Measurements from ENCODE around the gene TRRAP. TPM values are rescaled to one million over a fixed set of nuclear protein-coding genes. Genes with fewer than 3 reads are reported as not detected.

The TRRAP gene
- total RNA-seq, 1 experiment from 2014 or later: 55.4 TPM

GRCh38 chr7:99004781-99005500 lies 126.6 kb downstream of the TRRAP start:
- H3K27me3 ChIP-seq (replicated peaks; ENCODE audit: control insufficient read depth, insufficient read depth, low read length): no peaks in the 10 kb centered on the region
- ChIA-PET POLR2A (no interaction called here), CTCF (no interaction called here)
- Mint-ChIP-seq H3K4me1 (ENCODE audit: low read depth, unreplicated experiment) (no peaks in the 10 kb centered on the region), H3K4me3 (ENCODE audit: unreplicated experiment) (no peak overlapping the region), H3K27ac (ENCODE audit: unreplicated experiment) (no peak overlapping the region), H3K27me3 (ENCODE audit: insufficient read depth, unreplicated experiment) (no peaks in the 10 kb centered on the region), H3K36me3 (ENCODE audit: insufficient read depth, unreplicated experiment) (peaks cover 85% of the 10 kb centered on the region), H3K9me3 (ENCODE audit: unreplicated experiment) (no peaks in the 10 kb centered on the region)
- no TSS peak for BruUV-seq (replicated peaks)
- no peak overlapping the region for H3K4me3 ChIP-seq (ENCODE audit: low read depth, low read length)
- no peaks in the 10 kb centered on the region for H3K4me1 ChIP-seq
- intact Hi-C loops (cut with micrococcal nuclease; ENCODE audit: unreplicated experiment): no loop called here
- no peaks in the 10 kb centered on the region; the same call in none of the 2 replicates for H3K36me3 ChIP-seq (ENCODE audit: control insufficient read depth, insufficient read depth, low read length)
- no peak for DNase-seq
- TF ChIP-seq, protein P1, sequence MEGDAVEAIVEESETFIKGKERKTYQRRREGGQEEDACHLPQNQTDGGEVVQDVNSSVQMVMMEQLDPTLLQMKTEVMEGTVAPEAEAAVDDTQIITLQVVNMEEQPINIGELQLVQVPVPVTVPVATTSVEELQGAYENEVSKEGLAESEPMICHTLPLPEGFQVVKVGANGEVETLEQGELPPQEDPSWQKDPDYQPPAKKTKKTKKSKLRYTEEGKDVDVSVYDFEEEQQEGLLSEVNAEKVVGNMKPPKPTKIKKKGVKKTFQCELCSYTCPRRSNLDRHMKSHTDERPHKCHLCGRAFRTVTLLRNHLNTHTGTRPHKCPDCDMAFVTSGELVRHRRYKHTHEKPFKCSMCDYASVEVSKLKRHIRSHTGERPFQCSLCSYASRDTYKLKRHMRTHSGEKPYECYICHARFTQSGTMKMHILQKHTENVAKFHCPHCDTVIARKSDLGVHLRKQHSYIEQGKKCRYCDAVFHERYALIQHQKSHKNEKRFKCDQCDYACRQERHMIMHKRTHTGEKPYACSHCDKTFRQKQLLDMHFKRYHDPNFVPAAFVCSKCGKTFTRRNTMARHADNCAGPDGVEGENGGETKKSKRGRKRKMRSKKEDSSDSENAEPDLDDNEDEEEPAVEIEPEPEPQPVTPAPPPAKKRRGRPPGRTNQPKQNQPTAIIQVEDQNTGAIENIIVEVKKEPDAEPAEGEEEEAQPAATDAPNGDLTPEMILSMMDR (IDR thresholded peaks at IDR 0.05; ENCODE audit: insufficient read depth in 1 of 2, low read depth in 1 of 2, low read length in 1 of 2, severe bottlenecking in 1 of 2, unreplicated experiment in 1 of 2): no peak
- no peaks in the 10 kb centered on the region for H3K9me3 ChIP-seq

DNA sequence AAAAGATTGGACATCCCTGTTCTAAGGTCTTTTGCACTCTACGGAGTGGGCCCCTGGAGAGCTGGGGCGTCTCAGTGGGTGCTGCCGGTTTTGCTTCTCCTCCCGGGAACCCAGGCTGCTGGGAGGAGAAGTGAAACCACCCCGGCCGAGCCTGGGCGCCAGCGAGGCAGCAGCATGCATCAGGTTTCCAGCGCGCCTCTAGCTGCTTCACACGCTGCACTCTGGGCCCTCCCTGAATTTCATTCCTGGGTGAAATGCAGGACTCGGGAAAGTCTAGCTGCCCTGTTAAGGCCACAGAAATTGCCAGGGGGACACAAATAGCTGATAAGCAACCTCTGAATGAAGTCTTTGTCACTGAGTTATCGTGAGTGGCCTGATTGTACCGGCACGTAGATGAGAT lies 127.4 kb downstream of the TRRAP start:
- peaks cover 86% of the 10 kb centered on the region for H3K36me3 Mint-ChIP-seq (ENCODE audit: insufficient read depth, unreplicated experiment)
- BruUV-seq (replicated peaks): no TSS peak
- Histone ChIP-seq H3K4me1 (no peaks in the 10 kb centered on the region), H3K4me3 (ENCODE audit: low read depth, low read length) (no peak overlapping the region), H3K36me3 (ENCODE audit: control insufficient read depth, insufficient read depth, low read length) (no peaks in the 10 kb centered on the region; the same call in none of the 2 replicates), H3K9me3 (no peaks in the 10 kb centered on the region), H3K27me3 (replicated peaks; ENCODE audit: control insufficient read depth, insufficient read depth, low read length) (no peaks in the 10 kb centered on the region)
- H3K4me3 Mint-ChIP-seq (ENCODE audit: unreplicated experiment): no peak overlapping the region
- ChIA-PET CTCF (interaction anchor here (0.5 kb wide), 1 partner anchor 461 kb away, joined by 3 read pairs; no protein-coding TSS in a partner anchor), POLR2A (no interaction called here)
- H3K27me3 Mint-ChIP-seq (ENCODE audit: insufficient read depth, unreplicated experiment): no peaks in the 10 kb centered on the region
- TF ChIP-seq, protein P1 (IDR thresholded peaks at IDR 0.05; ENCODE audit: insufficient read depth in 1 of 2, low read depth in 1 of 2, low read length in 1 of 2, severe bottlenecking in 1 of 2, unreplicated experiment in 1 of 2): no peak
- no peaks in the 10 kb centered on the region for H3K4me1 Mint-ChIP-seq (ENCODE audit: low read depth, unreplicated experiment)
- H3K27ac Mint-ChIP-seq (ENCODE audit: unreplicated experiment): no peak overlapping the region
- intact Hi-C loops (cut with micrococcal nuclease; ENCODE audit: unreplicated experiment): no loop called here
- no peak for DNase-seq
- H3K9me3 Mint-ChIP-seq (ENCODE audit: unreplicated experiment): no peaks in the 10 kb centered on the region

DNA sequence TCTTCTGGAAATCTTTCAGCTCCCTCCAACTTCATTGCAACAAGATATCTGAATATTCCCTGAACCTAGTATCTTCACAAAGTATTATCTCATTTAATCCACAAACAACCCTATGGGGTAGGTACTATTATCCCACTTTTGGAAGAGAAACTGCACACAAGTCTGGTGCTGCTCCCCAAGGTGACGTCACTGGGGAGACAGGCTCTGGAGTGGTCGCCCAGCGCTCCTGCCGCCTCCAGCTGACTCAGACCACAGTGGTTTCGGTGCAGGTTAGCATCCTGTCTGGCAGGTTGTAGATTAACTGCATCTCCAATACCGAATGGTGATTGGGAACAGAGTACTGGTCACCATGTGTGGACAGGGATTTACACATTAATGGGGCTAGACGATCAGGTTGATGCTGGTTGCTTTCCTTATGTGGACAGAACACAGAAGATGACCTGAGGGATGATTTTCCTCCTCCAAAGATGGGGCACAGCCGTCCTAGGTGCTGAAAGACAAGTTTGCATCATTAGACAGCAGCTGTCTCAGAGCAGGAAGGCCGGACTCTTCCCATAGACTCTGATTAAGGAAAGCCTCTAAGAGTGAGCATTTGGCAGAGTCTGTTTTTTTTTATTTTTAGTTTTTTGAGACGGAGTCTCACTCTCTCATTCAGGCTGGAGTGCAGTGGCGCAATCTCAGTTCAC lies 128.6 kb downstream of the TRRAP start:
- Mint-ChIP-seq H3K27me3 (ENCODE audit: insufficient read depth, unreplicated experiment) (no peaks in the 10 kb centered on the region), H3K4me1 (ENCODE audit: low read depth, unreplicated experiment) (no peaks in the 10 kb centered on the region), H3K27ac (ENCODE audit: unreplicated experiment) (no peak overlapping the region), H3K36me3 (ENCODE audit: insufficient read depth, unreplicated experiment) (peaks cover 86% of the 10 kb centered on the region), H3K9me3 (ENCODE audit: unreplicated experiment) (no peaks in the 10 kb centered on the region), H3K4me3 (ENCODE audit: unreplicated experiment) (no peak overlapping the region)
- peaks cover 2% of the 10 kb centered on the region for H3K36me3 ChIP-seq (ENCODE audit: control insufficient read depth, insufficient read depth, low read length)
- no peaks in the 10 kb centered on the region for H3K4me1 ChIP-seq
- TF ChIP-seq, protein P1 (IDR thresholded peaks at IDR 0.05; ENCODE audit: insufficient read depth in 1 of 2, low read depth in 1 of 2, low read length in 1 of 2, severe bottlenecking in 1 of 2, unreplicated experiment in 1 of 2): no peak
- H3K4me3 ChIP-seq (ENCODE audit: low read depth, low read length): no peak overlapping the region
- BruUV-seq (replicated peaks): no TSS peak
- H3K9me3 ChIP-seq: no peaks in the 10 kb centered on the region
- POLR2A ChIA-PET: no interaction called here
- no peaks in the 10 kb centered on the region for H3K27me3 ChIP-seq (replicated peaks; ENCODE audit: control insufficient read depth, insufficient read depth, low read length)
- no peak for DNase-seq
- CTCF ChIA-PET: no interaction called here
- intact Hi-C loops (cut with micrococcal nuclease; ENCODE audit: unreplicated experiment): no loop called here
